NT2/D1 (cell line): ENCODE measurements around the gene TRIM32.

ENCODE experiments used
- DNase-seq: peaks from one replicate; pipeline ENCODE4 v3.0.0-alpha.2; 2011; ENCODE audit warnings: low read depth, low spot score
- H3K27me3 ChIP-seq: 2 replicates; pipeline ENCODE4 v1.6.0; 2011; ENCODE audit warnings: mild to moderate bottlenecking; ENCODE audit not compliant: insufficient read length, insufficient read depth
- H3K36me3 ChIP-seq: 2 replicates; pipeline ENCODE4 v1.6.1; 2011; ENCODE audit warnings: mild to moderate bottlenecking, low read length, mixed read lengths; ENCODE audit not compliant: insufficient read depth, insufficient read length
- H3K4me1 ChIP-seq: 2 replicates; pipeline ENCODE4 v1.5.1; 2011; ENCODE audit not compliant: insufficient read depth, insufficient read length
- H3K4me3 ChIP-seq: 2 replicates; pipeline ENCODE4 v1.5.1; 2011; ENCODE audit warnings: low read depth; ENCODE audit not compliant: insufficient read length
- H3K9ac ChIP-seq: 2 replicates; pipeline ENCODE4 v1.6.0; 2011; ENCODE audit warnings: low read depth; ENCODE audit not compliant: insufficient read length
- H3K9me3 ChIP-seq: 2 replicates; pipeline ENCODE4 v1.5.1; 2011; ENCODE audit warnings: mild to moderate bottlenecking, low read length; ENCODE audit not compliant: insufficient read depth
- SUZ12 ChIP-seq: IDR thresholded peaks from 2 replicates; pipeline ENCODE4 v1.6.1; 2011; ENCODE audit not compliant: insufficient read length, insufficient read depth; ENCODE audit errors: extremely low read depth
- YY1 ChIP-seq: IDR thresholded peaks from 2 replicates; pipeline ENCODE4 v1.6.1; 2011; ENCODE audit not compliant: insufficient read length, insufficient read depth
- ZNF274 ChIP-seq: IDR thresholded peaks from 2 replicates; pipeline ENCODE4 v1.6.1; 2011; ENCODE audit warnings: mild to moderate bottlenecking, low read depth, low read length

The TRIM32 gene

DNA sequence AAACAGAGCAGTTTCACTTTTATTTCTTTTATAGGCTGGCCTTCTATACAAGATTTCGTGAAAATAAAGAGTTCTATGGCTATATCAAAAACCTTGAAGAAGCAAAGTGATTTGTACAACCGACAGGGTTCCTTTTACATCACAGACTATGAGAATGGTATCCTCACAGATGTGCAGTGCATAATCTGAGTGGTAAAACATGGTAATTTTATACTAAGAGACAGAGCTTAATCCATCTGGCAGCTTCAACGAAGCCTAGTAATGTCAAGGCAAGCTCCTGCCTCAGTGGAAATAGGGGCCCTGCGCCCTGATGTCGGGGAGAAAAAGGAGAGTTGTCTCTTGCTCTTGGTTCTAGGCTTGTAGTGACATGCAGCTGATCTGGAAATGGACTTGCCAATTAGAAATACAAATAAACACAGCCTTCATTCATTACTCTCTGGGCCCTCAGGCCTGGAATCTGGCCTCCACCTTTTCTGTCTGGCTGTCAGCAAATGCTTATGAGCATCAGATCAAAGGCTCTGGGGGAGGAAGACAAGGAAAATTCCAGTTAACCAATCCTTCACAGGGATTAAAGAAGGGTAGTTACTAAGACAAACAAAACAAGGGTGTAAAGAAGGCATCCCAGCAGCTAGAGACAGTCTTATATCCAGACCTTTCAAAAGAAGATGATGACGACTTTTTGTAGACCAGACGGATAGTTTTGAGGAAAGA lies 33.6 kb upstream of the TRIM32 start:
- DNase-seq = no peak
- H3K36me3 ChIP-seq = peaks cover 13% of the 10 kb centered on the region
- TF ChIP-seq YY1 (no peak), ZNF274 (no peak), SUZ12 (no peak)

DNA sequence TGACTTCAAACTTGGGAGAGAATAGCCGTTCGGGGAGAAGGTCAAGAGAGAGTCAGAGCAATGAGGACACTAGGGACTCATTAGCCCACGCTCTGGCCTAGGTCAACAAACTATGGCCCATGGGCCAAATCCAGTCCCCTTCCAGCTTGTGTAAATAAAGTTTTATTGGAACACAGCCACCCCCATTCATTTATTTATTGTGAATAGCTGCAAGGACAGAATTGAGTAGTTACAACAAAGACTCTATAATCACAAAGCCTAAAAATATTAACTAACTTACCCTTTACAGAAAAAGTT lies 33.1 kb upstream of the TRIM32 start:
- no peak overlapping the region for H3K9ac ChIP-seq
- no peak for DNase-seq
- TF ChIP-seq YY1 (no peak), SUZ12 (no peak), ZNF274 (no peak)
- no peak overlapping the region for H3K4me3 ChIP-seq
- no peaks in the 10 kb centered on the region for H3K9me3 ChIP-seq
- no peaks in the 10 kb centered on the region for H3K27me3 ChIP-seq
- H3K4me1 ChIP-seq = no peaks in the 10 kb centered on the region
- peaks cover 13% of the 10 kb centered on the region for H3K36me3 ChIP-seq

More for the DNA sequence above, 33.6 kb upstream of the TRIM32 start:
- H3K27me3 ChIP-seq = no peaks in the 10 kb centered on the region
- H3K4me1 ChIP-seq = no peaks in the 10 kb centered on the region
- no peak overlapping the region for H3K4me3 ChIP-seq
- H3K9me3 ChIP-seq = no peaks in the 10 kb centered on the region
- no peak overlapping the region for H3K9ac ChIP-seq

DNA sequence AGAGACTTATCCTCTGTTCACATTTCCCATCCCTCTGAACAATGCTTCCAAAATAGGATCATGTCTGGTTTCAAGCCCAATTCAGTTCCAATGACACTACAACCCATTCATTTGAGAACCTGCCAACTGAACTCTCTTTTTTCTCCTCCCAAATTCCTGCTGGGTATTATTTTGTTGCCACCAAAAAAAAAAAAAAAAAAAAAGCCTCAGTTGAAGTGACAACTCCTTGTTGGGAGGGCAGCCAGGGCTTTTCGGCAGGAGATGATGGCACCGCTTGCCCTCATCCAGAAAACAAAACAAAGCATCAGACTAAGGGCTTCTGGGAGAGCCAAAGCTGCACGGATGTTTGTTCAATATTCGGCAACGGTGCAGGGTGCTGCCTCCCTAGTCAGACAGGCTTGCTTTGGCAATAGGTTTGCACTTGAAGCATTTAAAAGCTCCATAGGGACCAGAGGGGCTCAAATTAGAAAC lies 30.6 kb upstream of the TRIM32 start:
- Histone ChIP-seq H3K9ac (no peak overlapping the region), H3K4me3 (no peak overlapping the region), H3K36me3 (peaks cover 1% of the 10 kb centered on the region), H3K27me3 (no peaks in the 10 kb centered on the region), H3K4me1 (no peaks in the 10 kb centered on the region), H3K9me3 (no peaks in the 10 kb centered on the region)
- DNase-seq = no peak
- TF ChIP-seq SUZ12 = no peak
- TF ChIP-seq YY1 = no peak
- no peak for TF ChIP-seq ZNF274

DNA sequence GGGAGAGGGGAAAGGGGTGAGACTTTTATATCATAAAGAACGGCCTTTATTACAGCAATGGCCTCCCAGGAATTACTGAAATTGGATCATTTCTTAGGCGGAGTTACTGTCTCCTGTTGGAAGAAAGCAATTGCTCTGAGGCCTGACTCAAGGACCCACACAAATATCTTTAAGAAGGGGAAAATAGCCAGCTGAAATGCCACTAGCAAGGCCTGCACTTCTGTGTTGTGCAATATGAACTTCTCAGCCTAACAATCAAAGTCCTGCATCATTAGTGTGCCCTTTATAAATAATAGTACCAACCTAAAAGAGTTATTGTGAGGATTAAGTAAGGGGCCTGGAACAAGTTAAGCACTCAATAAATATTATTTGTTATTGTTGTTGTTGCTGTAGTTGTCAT lies 30.1 kb upstream of the TRIM32 start:
- Histone ChIP-seq H3K9ac (no peak overlapping the region), H3K9me3 (no peaks in the 10 kb centered on the region), H3K4me1 (no peaks in the 10 kb centered on the region), H3K4me3 (no peak overlapping the region), H3K36me3 (no peaks in the 10 kb centered on the region), H3K27me3 (no peaks in the 10 kb centered on the region)
- no peak for DNase-seq
- no peak for TF ChIP-seq ZNF274
- TF ChIP-seq SUZ12 = no peak
- TF ChIP-seq YY1 = no peak

DNA sequence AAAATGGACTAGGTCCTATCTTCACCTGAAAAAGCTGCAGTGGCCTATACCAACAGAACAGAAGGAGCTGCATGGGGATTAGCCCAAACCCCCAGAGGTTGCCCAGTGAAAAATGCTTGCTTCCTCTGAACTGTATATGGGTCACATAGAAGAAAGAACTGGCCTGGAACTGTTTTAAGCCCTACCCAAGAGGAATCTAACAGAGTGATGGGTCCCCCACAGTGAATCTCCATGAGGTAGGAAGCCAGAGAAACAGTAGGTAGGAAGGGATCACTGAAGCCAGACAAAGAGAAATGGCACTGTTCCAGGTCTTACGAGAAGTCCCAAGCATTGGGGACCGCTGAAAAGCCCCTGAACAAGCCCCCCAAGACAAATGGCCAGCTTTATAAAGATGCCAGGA lies 28.8 kb upstream of the TRIM32 start:
- H3K4me1 ChIP-seq = no peaks in the 10 kb centered on the region
- no peak overlapping the region for H3K4me3 ChIP-seq
- DNase-seq = no peak
- H3K9me3 ChIP-seq = no peaks in the 10 kb centered on the region
- H3K9ac ChIP-seq = no peak overlapping the region
- no peaks in the 10 kb centered on the region for H3K27me3 ChIP-seq
- TF ChIP-seq YY1 (no peak), ZNF274 (no peak), SUZ12 (no peak)
- H3K36me3 ChIP-seq = no peaks in the 10 kb centered on the region

DNA sequence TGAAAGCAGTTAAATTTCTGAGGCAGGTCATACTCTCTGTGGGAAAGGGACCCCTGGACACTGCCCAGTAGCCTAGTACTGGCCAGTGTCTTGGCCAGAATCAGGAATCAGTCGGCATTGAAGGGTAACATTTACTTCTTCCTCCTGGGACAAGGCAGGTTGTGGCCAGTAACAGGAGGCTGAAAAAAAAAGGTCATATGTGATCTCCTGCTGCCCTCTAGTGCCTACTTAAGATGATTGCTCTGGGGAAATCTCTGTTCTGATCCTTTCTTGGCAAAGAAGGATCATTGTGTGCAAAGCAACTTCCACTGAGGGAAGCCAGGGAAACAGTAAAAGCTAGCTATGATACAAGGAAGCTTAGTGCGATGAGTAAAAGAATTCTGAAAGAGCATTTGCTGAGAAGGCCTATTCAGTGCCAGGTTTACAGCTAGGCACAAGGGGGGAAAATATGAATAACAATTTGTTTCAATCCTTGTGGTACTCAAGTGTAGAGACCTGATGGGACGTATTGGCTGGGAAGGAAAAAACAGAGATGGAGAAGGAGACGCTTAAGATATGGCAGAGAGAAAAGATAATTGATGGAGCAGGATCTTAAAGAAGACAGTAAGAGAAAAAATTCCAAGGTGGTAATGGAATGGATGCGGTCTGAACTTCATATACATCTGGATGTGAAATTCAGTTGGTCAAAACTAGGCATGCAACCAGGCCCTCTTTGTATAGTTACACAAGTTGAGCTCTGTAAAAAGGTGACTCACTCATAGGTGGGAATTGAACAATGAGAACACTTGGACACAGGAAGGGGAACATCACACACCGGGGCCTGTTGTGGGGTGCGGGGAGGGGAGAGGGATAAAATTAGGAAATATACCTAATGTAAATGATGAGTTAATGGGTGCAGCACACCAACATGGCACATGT lies 25.8 kb upstream of the TRIM32 start:
- Histone ChIP-seq H3K4me1 (no peaks in the 10 kb centered on the region), H3K36me3 (no peaks in the 10 kb centered on the region), H3K9me3 (no peaks in the 10 kb centered on the region), H3K4me3 (no peak overlapping the region), H3K27me3 (no peaks in the 10 kb centered on the region), H3K9ac (no peak overlapping the region)
- DNase-seq = peak; percentile 70
- TF ChIP-seq SUZ12 (no peak), YY1 (no peak), ZNF274 (no peak)

DNA sequence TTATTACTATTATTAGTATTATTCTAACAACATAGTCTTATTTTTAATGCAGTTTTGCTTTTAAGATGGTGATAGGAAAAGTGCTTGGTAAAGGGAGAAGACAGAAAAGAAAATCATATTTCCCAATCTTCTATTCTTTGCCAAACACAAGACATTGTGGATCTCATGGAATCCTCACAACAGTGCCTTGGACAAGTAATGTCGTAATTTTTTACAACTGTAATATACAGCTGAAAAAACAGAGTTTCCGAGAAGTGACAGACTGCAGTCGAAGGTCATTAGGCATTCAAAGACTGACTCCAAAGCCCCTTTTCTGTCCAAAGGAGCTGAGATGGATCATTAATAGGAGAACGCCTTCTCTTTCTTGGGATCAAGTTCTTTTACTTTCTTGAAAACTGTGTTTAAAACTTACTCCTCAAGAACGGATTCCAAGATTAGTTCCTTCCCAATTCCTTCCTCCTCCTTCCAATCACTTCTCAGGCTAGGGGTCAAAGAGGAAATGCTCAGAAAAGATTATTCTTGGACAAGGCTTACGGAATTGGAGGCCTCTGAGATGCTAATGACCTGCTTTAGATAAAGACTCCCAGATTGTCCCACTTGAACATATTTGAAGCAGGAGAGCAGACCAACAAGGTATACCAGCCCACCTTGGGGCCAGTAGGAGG lies 24.3 kb upstream of the TRIM32 start:
- no peak for DNase-seq
- no peak overlapping the region for H3K4me3 ChIP-seq
- no peak overlapping the region for H3K9ac ChIP-seq
- H3K9me3 ChIP-seq = no peaks in the 10 kb centered on the region
- TF ChIP-seq SUZ12 (no peak), ZNF274 (no peak), YY1 (no peak)
- H3K27me3 ChIP-seq = no peaks in the 10 kb centered on the region
- no peaks in the 10 kb centered on the region for H3K4me1 ChIP-seq
- H3K36me3 ChIP-seq = no peaks in the 10 kb centered on the region
